ENCODE measurements around the gene ZRANB2.
A peak's percentile ranks its signal among the peaks of the same experiment; 100 is the strongest.

ZRANB2 gene

DNA sequence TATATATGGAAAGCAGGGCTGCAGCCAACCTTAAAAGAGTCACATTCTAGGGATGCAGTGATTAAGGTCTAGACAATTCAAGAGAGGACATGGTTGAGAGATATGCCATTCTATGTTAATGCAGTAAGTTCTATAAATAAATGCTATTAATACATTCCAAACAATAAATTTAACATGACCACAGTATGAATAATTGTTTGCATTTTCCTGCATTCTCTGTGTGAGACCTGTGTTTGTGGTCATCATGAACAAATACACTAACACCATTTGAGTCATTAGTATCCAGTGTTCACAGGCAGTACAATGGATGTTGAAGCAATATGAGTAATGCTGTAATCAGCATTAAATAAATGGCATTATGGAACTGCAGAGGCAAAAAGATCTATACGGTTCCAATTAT, 5.5 kb upstream of the ZRANB2 start:
- POLR2A ChIA-PET: no interaction called here
- no peak overlapping the region for H3K27ac ChIP-seq (ENCODE audit: extremely low read depth, low read depth, low read length)
- CTCF ChIA-PET: interaction anchor here (0.7 kb wide), 1 partner anchor 350 kb away, joined by 3 read pairs; no protein-coding TSS in a partner anchor
- no peaks in the 10 kb centered on the region for H3K36me3 ChIP-seq (ENCODE audit: control insufficient read depth in 2 of 2, insufficient read depth in 1 of 2, low read length in 2 of 2)
- no peak overlapping the region for H3K4me3 ChIP-seq (ENCODE audit: low read depth, low read length)
- no peak for TF ChIP-seq ZNF510 (tag by site-specific recombination; IDR thresholded peaks at IDR 0.05; ENCODE audit: insufficient replicate concordance)
- TF ChIP-seq, protein P1, sequence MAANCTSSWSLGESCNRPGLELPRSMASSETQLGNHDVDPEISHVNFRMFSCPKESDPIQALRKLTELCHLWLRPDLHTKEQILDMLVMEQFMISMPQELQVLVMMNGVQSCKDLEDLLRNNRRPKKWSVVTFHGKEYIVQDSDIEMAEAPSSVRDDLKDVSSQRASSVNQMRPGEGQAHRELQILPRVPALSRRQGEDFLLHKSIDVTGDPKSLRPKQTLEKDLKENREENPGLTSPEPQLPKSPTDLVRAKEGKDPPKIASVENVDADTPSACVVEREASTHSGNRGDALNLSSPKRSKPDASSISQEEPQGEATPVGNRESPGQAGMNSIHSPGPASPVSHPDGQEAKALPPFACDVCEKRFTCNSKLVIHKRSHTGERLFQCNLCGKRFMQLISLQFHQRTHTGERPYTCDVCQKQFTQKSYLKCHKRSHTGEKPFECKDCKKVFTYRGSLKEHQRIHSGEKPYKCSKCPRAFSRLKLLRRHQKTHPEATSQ (tag by site-specific recombination; IDR thresholded peaks at IDR 0.05): no peak
- no peak for TF ChIP-seq ZNF132 (tag by site-specific recombination; IDR thresholded peaks at IDR 0.05; ENCODE audit: borderline replicate concordance)
- TF ChIP-seq ZNF248 (tag by site-specific recombination; IDR thresholded peaks at IDR 0.05): no peak
- TF ChIP-seq ZFP3 (tag by site-specific recombination; IDR thresholded peaks at IDR 0.05; ENCODE audit: low read depth): no peak
- no peaks in the 10 kb centered on the region for H3K4me1 ChIP-seq (ENCODE audit: control insufficient read depth, insufficient read depth, low read length)
- H3K9me3 ChIP-seq (ENCODE audit: control insufficient read depth, insufficient read depth, low read depth, low read length): no peaks in the 10 kb centered on the region

DNA sequence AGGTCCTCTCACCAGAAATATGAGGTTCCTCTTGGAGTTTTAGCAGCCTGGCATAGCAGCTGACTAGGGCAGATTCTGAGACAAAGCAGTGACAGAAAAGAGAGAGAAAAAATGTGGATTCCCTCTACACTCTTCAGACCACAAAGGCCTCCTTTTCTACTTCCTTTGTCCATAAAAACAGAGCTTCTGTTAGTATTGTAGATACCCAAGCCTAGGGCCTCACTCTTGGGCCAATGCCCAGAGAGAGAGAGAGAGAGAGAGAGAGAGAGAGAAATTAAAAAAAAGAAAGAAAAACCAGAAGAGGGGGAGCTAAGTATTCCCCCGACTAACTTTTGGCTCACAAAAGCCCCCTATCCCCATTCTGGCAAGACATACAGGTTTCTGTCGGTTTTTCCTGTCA, 2.4 kb upstream of the ZRANB2 start:
- Histone ChIP-seq H3K4me1 (ENCODE audit: control insufficient read depth, insufficient read depth, low read length) (0 out of 2 replicates have a peak, but pooled peaks cover 3% of the 10 kb centered on the region), H3K4me3 (ENCODE audit: low read depth, low read length) (no peak overlapping the region), H3K9me3 (ENCODE audit: control insufficient read depth, insufficient read depth, low read depth, low read length) (no peaks in the 10 kb centered on the region), H3K27ac (ENCODE audit: extremely low read depth, low read depth, low read length) (no peak overlapping the region), H3K36me3 (ENCODE audit: control insufficient read depth in 2 of 2, insufficient read depth in 1 of 2, low read length in 2 of 2) (peaks cover 0 to 8% of the 10 kb centered on the region in 2 experiments; a peak in 1 of 3 replicates)
- ChIA-PET POLR2A (no interaction called here), CTCF (interaction anchor here (1.1 to 2.1 kb wide), 2 partner anchors 10 to 12 kb away, joined by 3 to 4 read pairs; no protein-coding TSS in a partner anchor)
- TF ChIP-seq ZNF596 (tag by site-specific recombination; IDR thresholded peaks at IDR 0.05) (0 out of 2 replicates have a peak, but pooled peaks have one; percentile 51), ZNF37A (tag by site-specific recombination; IDR thresholded peaks at IDR 0.05) (no peak), ZBTB8A (tag by site-specific recombination; IDR thresholded peaks at IDR 0.05) (no peak), ZNF114 (tag by site-specific recombination; IDR thresholded peaks at IDR 0.05) (no peak), ZNF791 (tag by site-specific recombination; IDR thresholded peaks at IDR 0.05) (no peak), ZNF23 (tag by site-specific recombination; IDR thresholded peaks at IDR 0.05; ENCODE audit: borderline replicate concordance) (no peak)
- TF ChIP-seq, protein P1 (tag by site-specific recombination; IDR thresholded peaks at IDR 0.05): no peak

GRCh38 chr1:71081697-71082080, 854 bp upstream of the ZRANB2 start:
- Histone ChIP-seq H3K27ac (ENCODE audit: extremely low read depth, low read depth, low read length) (no peak overlapping the region), H3K4me1 (ENCODE audit: control insufficient read depth, insufficient read depth, low read length) (0 out of 2 replicates have a peak, but pooled peaks cover 3% of the 10 kb centered on the region), H3K36me3 (ENCODE audit: control insufficient read depth in 2 of 2, insufficient read depth in 1 of 2, low read length in 2 of 2) (peaks cover 8 to 24% of the 10 kb centered on the region in 2 experiments), H3K9me3 (ENCODE audit: control insufficient read depth, insufficient read depth, low read depth, low read length) (no peaks in the 10 kb centered on the region), H3K4me3 (ENCODE audit: low read depth, low read length) (peak overlapping the region; percentile 32)
- TF ChIP-seq, protein P2, sequence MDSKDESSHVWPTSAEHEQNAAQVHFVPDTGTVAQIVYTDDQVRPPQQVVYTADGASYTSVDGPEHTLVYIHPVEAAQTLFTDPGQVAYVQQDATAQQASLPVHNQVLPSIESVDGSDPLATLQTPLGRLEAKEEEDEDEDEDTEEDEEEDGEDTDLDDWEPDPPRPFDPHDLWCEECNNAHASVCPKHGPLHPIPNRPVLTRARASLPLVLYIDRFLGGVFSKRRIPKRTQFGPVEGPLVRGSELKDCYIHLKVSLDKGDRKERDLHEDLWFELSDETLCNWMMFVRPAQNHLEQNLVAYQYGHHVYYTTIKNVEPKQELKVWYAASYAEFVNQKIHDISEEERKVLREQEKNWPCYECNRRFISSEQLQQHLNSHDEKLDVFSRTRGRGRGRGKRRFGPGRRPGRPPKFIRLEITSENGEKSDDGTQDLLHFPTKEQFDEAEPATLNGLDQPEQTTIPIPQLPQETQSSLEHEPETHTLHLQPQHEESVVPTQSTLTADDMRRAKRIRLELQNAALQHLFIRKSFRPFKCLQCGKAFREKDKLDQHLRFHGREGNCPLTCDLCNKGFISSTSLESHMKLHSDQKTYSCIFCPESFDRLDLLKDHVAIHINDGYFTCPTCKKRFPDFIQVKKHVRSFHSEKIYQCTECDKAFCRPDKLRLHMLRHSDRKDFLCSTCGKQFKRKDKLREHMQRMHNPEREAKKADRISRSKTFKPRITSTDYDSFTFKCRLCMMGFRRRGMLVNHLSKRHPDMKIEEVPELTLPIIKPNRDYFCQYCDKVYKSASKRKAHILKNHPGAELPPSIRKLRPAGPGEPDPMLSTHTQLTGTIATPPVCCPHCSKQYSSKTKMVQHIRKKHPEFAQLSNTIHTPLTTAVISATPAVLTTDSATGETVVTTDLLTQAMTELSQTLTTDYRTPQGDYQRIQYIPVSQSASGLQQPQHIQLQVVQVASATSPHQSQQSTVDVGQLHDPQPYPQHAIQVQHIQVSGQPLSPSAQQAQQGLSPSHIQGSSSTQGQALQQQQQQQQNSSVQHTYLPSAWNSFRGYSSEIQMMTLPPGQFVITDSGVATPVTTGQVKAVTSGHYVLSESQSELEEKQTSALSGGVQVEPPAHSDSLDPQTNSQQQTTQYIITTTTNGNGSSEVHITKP (tag by site-specific recombination; IDR thresholded peaks at IDR 0.05): 0 out of 2 replicates have a peak, but pooled peaks have one; percentile 18
- no peak for TF ChIP-seq ZNF530 (tag by site-specific recombination; IDR thresholded peaks at IDR 0.05; ENCODE audit: low read depth)
- ChIA-PET CTCF (interaction anchor here (0.8 to 1.5 kb wide), 3 partner anchors 9 to 18 kb away, joined by 3 to 9 read pairs (median 4); no protein-coding TSS in a partner anchor), POLR2A (interaction anchor here (0.8 to 1.3 kb wide), 2 partner anchors 9 to 671 kb away, joined by 3 read pairs; no protein-coding TSS in a partner anchor)
